Lower leg skin (tissue), 4 donors: ENCODE data around the gene CETN1. TPM values are rescaled to one million over a fixed set of nuclear protein-coding genes. Genes with fewer than 3 reads are reported as not detected.

ENCODE experiments used
- DNase-seq, 2 donors: peaks; one replicate each; pipeline ENCODE4 v3.0.0-alpha.2; 2019; ENCODE audit warnings: low spot score in 2 of 2
- H3K4me3 ChIP-seq: fragments of 200-600 bp; sonication (generic); 2 replicates; pipeline ENCODE4 v1.5.1; 2017; ENCODE audit warnings: mild to moderate bottlenecking, low read depth; ENCODE audit not compliant: poor library complexity, severe bottlenecking
- CTCF ChIP-seq, 3 donors: fragments of 450-650 bp; IDR thresholded peaks; one replicate each; pipeline ENCODE4 v1.5.1; 2016; ENCODE audit warnings: antibody characterized with exemption in 3 of 3, mild to moderate bottlenecking in 3 of 3, moderate library complexity in 2 of 3
- POLR2A ChIP-seq, 2 donors: fragments of 450-650 bp; IDR thresholded peaks; one replicate each; pipeline ENCODE4 v1.6.1; 2016 to 2017; ENCODE audit warnings: antibody characterized with exemption in 2 of 2, mild to moderate bottlenecking in 1 of 2, moderate library complexity in 1 of 2
- WGBS, 2 donors: methylation state at CpG; one replicate each; pipeline ENCODE4 v1.1.5; 2018; 5-methylcytosine and 5-hydroxymethylcytosine counted together
- intact Hi-C: fragments of 100-400 bp; cut with DNase I; formaldehyde crosslinking; loops from one replicate; pipeline ENCODE4 v1.15.0; 2023; ENCODE audit warnings: low total_unique reads
- total RNA-seq, 4 donors: library from RNA; depleted of rRNA; stranded (reverse); fragments of >200 nt; gene quantifications; one replicate each; pipeline ENCODE4 v1.1.0, GENCODE V29; 2016

The CETN1 gene
- total RNA-seq, 4 donors from 2014 or later, result not detected

GRCh38 chr18:574149-574860, 5.9 kb upstream of the CETN1 start:
- WGBS, 2 donors, result 61 to 64% methylated on average over 4 of the region's 4 CpGs
- no peak for DNase-seq
- TF ChIP-seq POLR2A (IDR thresholded peaks at IDR 0.05) (no peak), CTCF (IDR thresholded peaks at IDR 0.05) (no peak)
- intact Hi-C loops, result no loop called here
- no peak overlapping the region for H3K4me3 ChIP-seq

GRCh38 chr18:574865-575645, 5.1 kb upstream of the CETN1 start:
- WGBS, 2 donors, result 60 to 63% methylated on average over 5 of the region's 5 CpGs

GRCh38 chr18:576924-577323, 3.3 kb upstream of the CETN1 start:
- no peak for DNase-seq
- intact Hi-C loops, result no loop called here
- WGBS, 2 donors, result 94 to 97% methylated on average over 9 of the region's 9 CpGs
- TF ChIP-seq POLR2A (IDR thresholded peaks at IDR 0.05) (no peak), CTCF (IDR thresholded peaks at IDR 0.05) (no peak)
- no peak overlapping the region for H3K4me3 ChIP-seq

More at GRCh38 chr18:574865-575645, 5.1 kb upstream of the CETN1 start:
- TF ChIP-seq CTCF (IDR thresholded peaks at IDR 0.05) (no peak), POLR2A (IDR thresholded peaks at IDR 0.05) (no peak)
- H3K4me3 ChIP-seq, result no peak overlapping the region
- intact Hi-C loops, result no loop called here
- DNase-seq, result no peak

- DNase-seq, result no peak
- TF ChIP-seq POLR2A (IDR thresholded peaks at IDR 0.05) (no peak), CTCF (IDR thresholded peaks at IDR 0.05) (no peak)
Observed at GRCh38 chr18:577643-578375, 2.4 kb upstream of the CETN1 start.

GRCh38 chr18:579238-579637, 942 bp upstream of the CETN1 start:
- TF ChIP-seq CTCF (IDR thresholded peaks at IDR 0.05) (no peak), POLR2A (IDR thresholded peaks at IDR 0.05) (no peak)
- intact Hi-C loops, result no loop called here
- DNase-seq, result no peak
- H3K4me3 ChIP-seq, result no peak overlapping the region
- 84 to 92% methylated on average over 1 of the region's 1 CpG for WGBS, 2 donors

More at GRCh38 chr18:577643-578375, 2.4 kb upstream of the CETN1 start:
- intact Hi-C loops, result no loop called here
- WGBS, 2 donors, result 74 to 83% methylated on average over 4 of the region's 4 CpGs
- no peak overlapping the region for H3K4me3 ChIP-seq
